GM19099 (cell line): ENCODE results near the gene PLXNC1.

Source experiments
- POLR2A ChIP-seq: IDR thresholded peaks from 3 replicates; pipeline ENCODE4 v1.6.1; 2011; ENCODE audit warnings: low read depth; ENCODE audit not compliant: insufficient read length; ENCODE audit errors: extremely low read depth

The PLXNC1 gene

GRCh38 chr12:94304012-94304411, 155.6 kb downstream of the PLXNC1 start:
- TF ChIP-seq POLR2A, result no peak

GRCh38 chr12:94304566-94305061, 156.2 kb downstream of the PLXNC1 start:
- TF ChIP-seq POLR2A, result no peak

GRCh38 chr12:94305130-94305957, 157.0 kb downstream of the PLXNC1 start:
- no peak for TF ChIP-seq POLR2A

- TF ChIP-seq POLR2A, result no peak
Observed at GRCh38 chr12:94308612-94309011, 160.2 kb downstream of the PLXNC1 start.

GRCh38 chr12:94309373-94309772, 161.0 kb downstream of the PLXNC1 start:
- no peak for TF ChIP-seq POLR2A

- TF ChIP-seq POLR2A, result no peak
Observed at GRCh38 chr12:94312378-94312777, 164.0 kb downstream of the PLXNC1 start.

- TF ChIP-seq POLR2A, result no peak
Observed at GRCh38 chr12:94318181-94318580, 169.8 kb downstream of the PLXNC1 start.

GRCh38 chr12:94320109-94320508, 171.7 kb downstream of the PLXNC1 start:
- TF ChIP-seq POLR2A, result no peak

GRCh38 chr12:94322346-94322745, 174.0 kb downstream of the PLXNC1 start:
- no peak for TF ChIP-seq POLR2A

- TF ChIP-seq POLR2A, result no peak
Observed at GRCh38 chr12:94326234-94326633, 177.9 kb downstream of the PLXNC1 start.

- no peak for TF ChIP-seq POLR2A
Observed at GRCh38 chr12:94326727-94327126, 178.3 kb downstream of the PLXNC1 start.

GRCh38 chr12:94327809-94328208, 179.4 kb downstream of the PLXNC1 start:
- TF ChIP-seq POLR2A, result no peak

GRCh38 chr12:94329366-94329765, 181.0 kb downstream of the PLXNC1 start:
- no peak for TF ChIP-seq POLR2A

GRCh38 chr12:94333396-94333795, 185.0 kb downstream of the PLXNC1 start:
- no peak for TF ChIP-seq POLR2A

- no peak for TF ChIP-seq POLR2A
Observed at GRCh38 chr12:94336211-94336925, 188.0 kb downstream of the PLXNC1 start.
